Neutrophil (primary cell): ENCODE measurements around the gene MEF2A.

Experiments used
- H3K27ac ChIP-seq: fragments of 200-600 bp; sonication (generic); 2 replicates; pipeline ENCODE4 v1.5.1; 2016; ENCODE audit warnings: mild to moderate bottlenecking, moderate library complexity
- H3K27me3 ChIP-seq: fragments of 200-600 bp; sonication (generic); 2 replicates; pipeline ENCODE4 v1.6.0; 2016; ENCODE audit warnings: mild to moderate bottlenecking
- H3K36me3 ChIP-seq: fragments of 200-600 bp; sonication (generic); 2 replicates; pipeline ENCODE4 v1.5.1; 2017
- H3K4me1 ChIP-seq, 2 experiments: fragments of 200-600 bp in 1 of 2; sonication (generic) in 1 of 2; 1 replicate in 1 of 2; 2 replicates in 1 of 2; pipeline versions ENCODE4 v1.5.1 to v1.6.1; 2013 to 2016; ENCODE audit warnings: low read depth in 1 of 2, low read length in 1 of 2, mild to moderate bottlenecking in 1 of 2, moderate library complexity in 1 of 2; ENCODE audit not compliant: control insufficient read depth in 1 of 2, insufficient read depth in 1 of 2
- H3K4me3 ChIP-seq, 2 experiments: fragments of 200-600 bp in 1 of 2; sonication (generic) in 1 of 2; 1 replicate in 1 of 2; 2 replicates in 1 of 2; pipeline ENCODE4 v1.5.1; 2013 to 2016; ENCODE audit warnings: low read depth in 1 of 2, low read length in 1 of 2, mild to moderate bottlenecking in 1 of 2, moderate library complexity in 1 of 2
- H3K9me3 ChIP-seq: fragments of 200-600 bp; sonication (generic); 2 replicates; pipeline ENCODE4 v1.5.1; 2016
- CTCF ChIP-seq: fragments of 200-600 bp; sonication (generic); IDR thresholded peaks from 2 replicates; pipeline ENCODE4 v1.5.1; 2016; ENCODE audit warnings: antibody characterized with exemption

The MEF2A gene

GRCh38 chr15:99556011-99556410 lies 9.8 kb upstream of the MEF2A start:
- no peaks in the 10 kb centered on the region for H3K36me3 ChIP-seq
- no peak overlapping the region for H3K27ac ChIP-seq
- no peak overlapping the region for H3K4me3 ChIP-seq
- H3K4me1 ChIP-seq: no peaks in the 10 kb centered on the region
- TF ChIP-seq CTCF: no peak
- no peaks in the 10 kb centered on the region for H3K9me3 ChIP-seq
- peaks cover 9% of the 10 kb centered on the region for H3K27me3 ChIP-seq

- Histone ChIP-seq H3K27ac (no peak overlapping the region), H3K4me1 (no peaks in the 10 kb centered on the region), H3K36me3 (no peaks in the 10 kb centered on the region), H3K9me3 (no peaks in the 10 kb centered on the region), H3K27me3 (peaks cover 9% of the 10 kb centered on the region), H3K4me3 (no peak overlapping the region)
- TF ChIP-seq CTCF: no peak
These were observed 9.2 kb upstream of the MEF2A start for GRCh38 chr15:99556578-99556977.

- no peaks in the 10 kb centered on the region for H3K4me1 ChIP-seq
- no peaks in the 10 kb centered on the region for H3K36me3 ChIP-seq
- no peak overlapping the region for H3K4me3 ChIP-seq
- no peak for TF ChIP-seq CTCF
- no peaks in the 10 kb centered on the region for H3K9me3 ChIP-seq
- peaks cover 16% of the 10 kb centered on the region for H3K27me3 ChIP-seq
- H3K27ac ChIP-seq: no peak overlapping the region
These were observed 7.7 kb upstream of the MEF2A start for GRCh38 chr15:99558084-99558483.

- Histone ChIP-seq H3K4me1 (no peaks in the 10 kb centered on the region), H3K27me3 (peaks cover 19% of the 10 kb centered on the region), H3K4me3 (no peak overlapping the region), H3K9me3 (no peaks in the 10 kb centered on the region), H3K27ac (no peak overlapping the region), H3K36me3 (no peaks in the 10 kb centered on the region)
- TF ChIP-seq CTCF: no peak
These were observed 7.2 kb upstream of the MEF2A start for GRCh38 chr15:99558571-99558970.

- Histone ChIP-seq H3K4me3 (no peak overlapping the region), H3K27me3 (peaks cover 19% of the 10 kb centered on the region), H3K4me1 (peaks cover 10 to 15% of the 10 kb centered on the region in 2 experiments), H3K27ac (no peak overlapping the region), H3K36me3 (no peaks in the 10 kb centered on the region), H3K9me3 (no peaks in the 10 kb centered on the region)
- no peak for TF ChIP-seq CTCF
These were observed 4.1 kb upstream of the MEF2A start for GRCh38 chr15:99561476-99562230.
